G401.6 (cell line): ENCODE data around the gene WFS1.

Source experiments
- FAIRE-seq: peaks from 2 replicates; lab custom pipeline; 2012; peaks lifted over from hg19 to GRCh38; lab: Jason Lieb, UNC

The WFS1 gene, protein sequence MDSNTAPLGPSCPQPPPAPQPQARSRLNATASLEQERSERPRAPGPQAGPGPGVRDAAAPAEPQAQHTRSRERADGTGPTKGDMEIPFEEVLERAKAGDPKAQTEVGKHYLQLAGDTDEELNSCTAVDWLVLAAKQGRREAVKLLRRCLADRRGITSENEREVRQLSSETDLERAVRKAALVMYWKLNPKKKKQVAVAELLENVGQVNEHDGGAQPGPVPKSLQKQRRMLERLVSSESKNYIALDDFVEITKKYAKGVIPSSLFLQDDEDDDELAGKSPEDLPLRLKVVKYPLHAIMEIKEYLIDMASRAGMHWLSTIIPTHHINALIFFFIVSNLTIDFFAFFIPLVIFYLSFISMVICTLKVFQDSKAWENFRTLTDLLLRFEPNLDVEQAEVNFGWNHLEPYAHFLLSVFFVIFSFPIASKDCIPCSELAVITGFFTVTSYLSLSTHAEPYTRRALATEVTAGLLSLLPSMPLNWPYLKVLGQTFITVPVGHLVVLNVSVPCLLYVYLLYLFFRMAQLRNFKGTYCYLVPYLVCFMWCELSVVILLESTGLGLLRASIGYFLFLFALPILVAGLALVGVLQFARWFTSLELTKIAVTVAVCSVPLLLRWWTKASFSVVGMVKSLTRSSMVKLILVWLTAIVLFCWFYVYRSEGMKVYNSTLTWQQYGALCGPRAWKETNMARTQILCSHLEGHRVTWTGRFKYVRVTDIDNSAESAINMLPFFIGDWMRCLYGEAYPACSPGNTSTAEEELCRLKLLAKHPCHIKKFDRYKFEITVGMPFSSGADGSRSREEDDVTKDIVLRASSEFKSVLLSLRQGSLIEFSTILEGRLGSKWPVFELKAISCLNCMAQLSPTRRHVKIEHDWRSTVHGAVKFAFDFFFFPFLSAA

DNA sequence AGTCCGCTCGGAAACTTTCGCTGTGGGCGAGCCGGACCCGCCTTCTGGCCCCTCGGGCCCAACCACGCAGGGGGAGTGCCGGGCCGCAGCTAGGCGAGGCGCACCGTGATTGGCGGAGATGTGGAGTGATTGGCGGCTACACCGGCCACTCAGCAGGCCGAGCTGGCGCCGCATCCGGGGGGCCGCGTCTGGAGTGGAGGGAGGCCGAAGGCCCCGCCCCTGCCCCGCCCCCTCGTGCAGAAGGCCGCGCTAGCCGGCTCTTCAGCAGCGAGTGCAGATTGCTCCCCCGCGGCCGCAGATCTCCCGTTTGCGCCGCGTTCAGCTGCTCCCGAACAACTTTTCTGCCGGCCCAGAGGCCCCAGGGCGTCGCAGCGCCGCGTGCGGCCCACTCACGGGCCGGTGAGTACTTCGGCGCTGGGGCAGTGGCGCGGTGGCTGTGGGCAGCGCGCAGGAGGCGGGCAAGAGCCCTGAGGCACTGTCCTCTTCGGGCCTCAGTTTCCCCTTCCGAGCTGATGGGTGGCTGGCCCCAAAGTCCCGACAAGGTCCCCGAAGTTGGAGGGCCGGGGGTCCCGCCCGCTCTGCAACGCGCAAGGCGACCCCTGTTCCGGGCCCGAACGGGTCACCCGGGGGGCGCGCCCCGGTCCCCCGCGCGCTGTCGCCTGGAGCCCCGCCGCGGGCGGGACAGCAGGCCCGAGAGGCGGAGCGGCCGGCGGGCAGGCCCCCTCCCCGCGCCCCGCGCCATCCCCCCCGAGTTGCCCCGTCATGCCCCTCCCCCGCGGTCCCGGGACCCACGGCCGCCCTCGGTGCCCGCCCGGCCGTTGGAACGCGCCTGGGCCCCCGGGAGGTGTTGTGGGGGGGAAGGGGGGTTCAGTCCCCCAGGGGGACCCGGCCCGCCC lies at the start of gene WFS1:
WFS1 (plus strand) TSS at position 235 of the 896 bp plus-strand sequence. CDS start 7,606 bp downstream, outside the sequence.
- peak; percentile 94 for FAIRE-seq

DNA sequence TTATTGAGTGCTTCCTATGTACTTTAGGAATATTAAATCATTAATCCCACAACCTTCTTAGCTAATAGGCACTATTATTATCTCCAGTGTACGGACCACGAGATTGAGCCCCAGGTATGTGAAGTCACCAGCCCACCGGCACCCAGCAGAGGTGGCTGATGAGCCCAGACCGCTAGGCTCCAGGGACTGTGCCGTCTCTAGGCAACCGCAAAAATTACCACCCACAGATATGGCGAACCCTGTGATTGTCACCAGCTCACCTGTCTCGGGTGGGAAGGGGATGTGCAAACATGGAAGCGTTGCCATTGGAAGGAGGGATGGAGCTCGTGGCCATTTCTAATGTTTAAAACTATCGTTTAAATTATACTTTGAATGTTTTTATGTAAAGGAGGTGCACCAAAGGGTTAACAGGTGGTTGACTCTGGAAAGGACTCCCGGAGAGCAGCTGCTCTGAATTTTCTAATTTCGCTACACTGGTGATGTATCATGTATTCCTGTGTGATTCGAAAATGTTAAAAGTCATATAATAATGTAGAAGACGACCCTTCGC lies 48.3 kb upstream of the WFS1 start:
- no peak for FAIRE-seq

DNA sequence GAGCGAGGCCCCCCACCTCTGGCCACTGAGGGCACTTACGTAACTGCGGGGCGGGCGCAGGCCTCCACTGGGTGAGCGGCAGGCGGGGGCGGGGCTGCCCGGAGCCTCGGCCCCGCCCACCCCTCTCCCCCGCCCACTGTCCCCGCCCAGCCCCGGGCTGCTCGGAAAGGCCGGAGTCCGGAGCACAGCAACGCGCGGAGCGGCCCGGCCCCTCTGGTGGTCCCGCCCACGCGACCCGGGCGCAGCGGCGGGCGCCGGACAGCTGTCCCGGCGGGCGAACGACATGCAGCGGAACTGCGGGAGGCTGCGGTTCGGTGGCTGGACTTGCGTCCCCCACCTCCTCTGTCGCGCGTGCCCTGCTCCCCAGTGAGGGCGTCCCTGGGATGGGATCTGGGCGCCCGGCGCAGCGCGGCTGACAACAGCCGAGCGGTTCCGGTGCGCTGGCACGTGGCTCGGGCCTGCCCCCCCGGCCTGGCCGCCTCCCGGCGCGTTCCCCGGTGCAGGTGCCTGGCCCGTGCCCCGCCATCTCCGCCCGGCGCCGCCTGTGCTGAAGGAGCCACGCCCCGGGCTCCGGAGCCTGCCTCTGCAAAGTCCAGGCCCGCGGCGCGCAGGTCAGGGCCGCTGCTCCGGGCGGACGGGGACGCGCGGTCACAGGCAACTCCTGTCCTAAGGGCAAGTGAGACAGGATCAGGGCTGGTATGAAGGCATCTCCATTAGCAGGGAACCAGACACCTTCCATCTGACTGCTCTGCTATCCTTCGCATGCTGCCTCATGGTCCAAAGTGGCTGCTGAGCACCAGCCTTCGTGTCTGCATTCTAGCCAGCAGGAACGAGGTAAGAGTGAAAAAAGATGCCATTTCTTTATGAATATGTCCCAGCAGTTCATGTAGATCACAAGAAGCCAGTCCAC lies 47.5 kb upstream of the WFS1 start:
- no peak for FAIRE-seq

DNA sequence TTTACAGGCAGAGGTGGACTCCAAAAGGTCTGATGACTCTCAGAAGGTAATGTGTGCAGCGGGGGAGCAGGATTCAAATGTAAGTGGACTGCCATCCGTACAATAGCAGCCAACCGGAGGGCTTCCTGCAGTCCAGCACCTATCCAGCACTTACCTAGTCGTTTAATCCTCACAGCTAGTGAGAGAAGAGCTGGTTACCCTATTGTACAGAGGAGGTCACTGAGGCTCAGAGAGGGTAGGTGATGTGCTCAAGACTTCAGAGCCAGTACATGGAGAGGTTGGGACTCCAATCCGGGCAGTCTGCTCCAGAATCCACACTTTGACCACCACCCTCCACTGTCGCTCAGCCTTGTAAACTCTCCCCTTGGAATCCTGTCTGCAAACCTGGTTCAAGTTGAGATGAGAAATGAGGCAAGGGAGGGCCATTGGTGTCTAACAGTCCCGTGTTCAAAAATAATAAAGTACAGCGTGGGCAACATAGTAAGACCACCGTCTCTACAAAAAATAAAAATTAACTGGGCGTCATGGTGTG lies 46.8 kb upstream of the WFS1 start:
- FAIRE-seq = no peak

DNA sequence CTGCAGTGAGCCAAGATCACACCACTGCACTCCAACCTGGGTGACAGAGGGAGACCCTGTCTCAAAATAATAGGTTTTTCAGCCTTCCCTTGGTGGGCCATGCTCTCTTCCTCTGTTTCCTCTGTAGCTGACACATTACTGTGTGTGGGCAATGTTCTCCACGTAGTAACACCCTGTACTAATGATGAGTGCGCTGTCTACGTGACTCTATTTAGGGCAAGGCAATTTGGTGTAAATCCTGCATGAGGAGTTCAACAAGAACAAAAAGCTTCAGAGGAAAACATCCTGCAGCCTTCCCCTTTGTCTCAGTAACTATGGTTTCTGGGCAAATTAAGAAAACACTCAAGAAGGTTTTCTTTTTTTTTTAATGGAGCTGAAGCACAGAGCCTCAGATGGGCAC lies 44.9 kb upstream of the WFS1 start:
- FAIRE-seq = no peak

DNA sequence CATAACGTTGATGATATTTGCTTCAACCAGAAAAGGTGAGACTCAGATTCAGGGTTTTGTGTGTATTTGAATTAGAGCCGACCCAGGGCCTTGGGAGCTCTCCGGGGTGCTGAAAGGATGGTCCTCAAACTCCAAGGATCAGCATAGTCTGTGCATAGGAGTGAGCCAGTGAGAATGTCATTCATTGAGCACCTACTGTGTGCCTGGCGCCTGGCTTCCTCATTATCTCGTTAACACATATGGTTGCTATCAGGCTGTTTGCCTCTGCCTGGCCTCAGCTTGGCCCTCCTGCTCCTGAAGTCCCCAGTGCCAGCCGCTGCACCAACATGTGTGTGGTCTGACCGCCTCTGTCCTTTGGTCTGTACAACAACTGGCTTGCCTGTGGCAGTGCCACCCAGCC lies 44.2 kb upstream of the WFS1 start:
- no peak for FAIRE-seq

DNA sequence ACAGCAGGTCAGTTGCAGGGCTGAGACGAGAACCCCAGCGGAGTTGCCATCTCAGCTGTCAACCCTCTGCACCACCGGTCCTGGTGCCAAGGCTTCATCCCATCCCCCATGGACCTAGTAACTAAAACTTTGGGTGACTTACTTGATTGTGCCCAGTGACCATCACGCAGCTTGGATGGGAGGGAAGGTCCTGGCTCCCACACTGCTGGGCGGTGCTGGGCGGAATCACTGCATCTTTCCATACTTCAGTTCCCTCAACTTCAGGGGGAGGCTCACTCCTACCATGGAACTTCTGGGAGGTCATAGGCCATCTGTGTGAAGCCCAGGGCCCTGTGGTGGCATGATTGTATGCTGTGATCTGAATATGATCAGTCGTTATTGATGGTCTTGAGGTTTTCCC lies 43.1 kb upstream of the WFS1 start:
- FAIRE-seq = no peak

DNA sequence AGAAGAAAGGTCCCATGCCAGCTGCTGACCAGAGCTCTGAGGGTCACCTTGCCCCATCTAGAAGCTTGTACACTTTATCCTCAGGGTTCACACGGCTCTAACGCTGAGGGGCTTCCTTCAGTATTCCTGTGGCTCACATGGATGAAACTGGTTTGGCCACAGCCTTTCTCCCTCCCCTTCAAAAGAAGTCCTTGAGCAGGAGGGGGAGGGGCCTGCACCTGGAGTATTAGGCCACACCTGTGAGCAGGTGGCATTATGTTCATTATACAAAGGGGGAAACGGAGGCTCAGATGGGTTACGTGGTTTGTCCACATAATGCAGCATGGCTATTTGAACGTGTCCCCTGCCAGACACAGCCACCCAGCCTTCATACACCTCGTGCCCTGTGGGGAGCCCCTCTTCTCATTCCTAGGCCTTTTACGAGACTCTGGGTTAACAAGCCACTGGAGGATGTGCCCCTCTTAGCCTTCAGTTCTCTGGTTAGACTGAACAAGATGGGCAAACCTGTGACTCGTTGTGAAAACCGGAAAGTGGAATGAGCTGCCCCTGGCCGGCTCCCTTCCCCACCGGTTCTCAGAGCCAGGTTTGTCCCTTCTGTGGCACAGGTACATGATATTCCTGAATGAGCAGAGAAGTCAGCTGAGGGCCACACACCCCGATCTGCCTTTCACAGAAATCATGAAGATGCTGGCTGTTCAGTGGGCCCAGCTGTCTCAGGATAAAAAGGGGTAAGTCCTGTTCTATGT lies 42.1 kb upstream of the WFS1 start:
- no peak for FAIRE-seq

DNA sequence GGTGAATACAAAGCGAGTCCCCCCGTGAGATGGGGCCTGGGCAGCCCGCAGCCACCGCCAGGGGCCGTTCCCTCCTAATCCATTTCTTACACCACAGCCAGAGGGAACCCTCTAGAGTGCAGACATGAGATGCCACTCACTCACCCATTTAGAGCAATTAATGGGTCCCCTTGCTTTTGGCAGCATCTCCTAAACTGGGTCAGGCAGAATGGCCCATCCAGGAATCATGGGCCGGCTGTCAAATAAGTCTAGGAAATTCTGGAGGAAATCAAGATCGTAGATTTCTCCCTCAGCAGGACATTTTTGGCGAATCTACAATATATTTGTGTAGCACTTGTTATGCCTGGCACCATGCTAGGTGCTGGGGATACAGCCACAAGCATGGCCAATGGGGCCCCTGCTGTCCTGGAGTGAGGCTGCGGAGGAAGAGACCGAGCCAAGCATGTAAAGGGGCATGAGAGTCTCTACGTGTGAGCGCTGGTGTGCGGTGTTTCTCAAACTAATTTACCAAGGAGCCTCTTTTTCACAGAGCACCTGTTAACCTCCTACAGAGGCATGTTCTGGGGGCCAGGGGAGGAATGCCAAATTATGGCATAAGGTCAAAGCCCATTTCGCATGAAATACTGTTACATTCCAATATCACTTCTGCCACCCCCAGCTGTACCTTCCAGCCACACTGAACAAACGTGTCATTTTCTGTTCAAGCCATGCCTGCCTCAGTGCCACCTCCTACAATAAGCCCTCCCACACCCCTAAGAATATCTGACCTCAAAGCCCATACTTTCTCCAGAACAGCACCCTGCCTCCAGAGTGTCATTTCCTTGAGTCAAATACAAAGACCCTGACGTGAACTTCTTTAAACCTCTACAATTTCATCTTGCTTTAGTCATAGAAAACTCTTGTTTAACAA lies 41.2 kb upstream of the WFS1 start:
- no peak for FAIRE-seq

DNA sequence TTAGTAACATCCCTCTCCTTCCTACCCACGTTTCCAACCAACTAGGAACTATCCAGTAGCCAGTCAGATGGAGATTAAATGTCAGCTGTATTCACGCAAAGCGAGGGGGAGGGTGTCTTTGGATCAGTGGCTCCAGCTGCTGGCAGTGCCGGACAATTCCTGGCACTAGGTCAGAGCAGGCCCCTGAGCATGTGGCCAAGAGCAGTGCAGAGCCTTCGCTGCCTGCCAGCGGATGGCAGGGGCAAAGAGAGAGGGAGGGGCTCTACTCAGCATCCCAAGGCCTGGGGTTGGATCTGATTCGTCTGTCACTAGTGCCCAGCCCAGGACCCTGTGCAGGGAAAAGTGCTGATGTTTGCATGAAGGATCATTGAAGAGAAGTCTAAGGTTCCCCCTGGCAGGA lies 40.6 kb upstream of the WFS1 start:
- no peak for FAIRE-seq

DNA sequence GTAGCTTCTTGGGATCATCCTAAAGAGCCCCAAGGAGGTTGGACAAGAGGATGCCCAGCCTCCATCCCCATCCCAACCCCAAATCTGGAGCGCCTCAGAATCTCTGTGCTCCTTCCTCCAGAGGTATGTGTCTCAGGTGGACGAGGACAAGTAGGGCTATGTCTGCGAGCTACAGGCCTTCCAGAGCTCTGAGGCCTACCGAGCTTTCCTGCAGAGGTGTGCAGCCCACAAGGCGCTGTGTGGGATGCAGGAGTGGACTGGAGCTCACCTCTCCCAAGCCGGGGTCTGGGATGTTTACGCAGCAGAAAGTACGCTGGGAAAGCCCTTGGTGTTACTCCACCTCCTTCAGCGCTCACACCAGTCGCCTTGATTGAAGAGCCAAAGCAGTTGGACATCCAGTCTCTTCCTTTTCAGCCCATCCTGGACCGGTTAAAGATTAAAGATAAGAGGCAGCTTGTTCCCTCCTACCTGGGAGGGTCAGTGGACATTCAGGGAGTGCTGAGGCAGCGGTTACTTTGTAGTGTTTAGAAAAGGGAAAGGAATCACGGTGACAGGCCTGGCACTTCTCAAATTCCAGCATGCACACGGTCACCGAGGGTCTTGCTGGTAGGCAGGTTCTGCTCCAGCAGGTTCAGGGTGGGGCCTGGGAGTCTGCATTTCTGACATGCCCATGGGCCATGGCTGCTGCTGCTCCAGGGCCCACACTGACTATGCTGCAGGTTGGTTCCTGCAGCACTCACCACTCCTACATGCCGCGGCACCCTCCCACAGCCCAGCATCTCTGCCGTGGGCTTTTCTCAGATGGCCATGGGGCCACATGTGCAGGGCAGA lies 39.8 kb upstream of the WFS1 start:
- no peak for FAIRE-seq

DNA sequence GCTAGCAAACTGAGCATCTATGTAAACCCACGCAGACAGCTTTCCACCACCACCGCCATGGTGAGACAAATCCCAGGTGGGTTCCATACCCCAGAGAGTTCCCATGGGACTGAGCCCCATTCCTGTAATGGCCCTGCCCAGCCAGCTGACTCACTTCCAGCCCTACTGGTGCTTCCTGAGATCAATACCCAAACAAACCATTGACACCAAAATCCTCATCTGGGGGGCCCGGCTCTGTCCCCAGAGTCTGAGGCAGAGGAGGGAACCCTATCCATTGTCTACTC lies 39.2 kb upstream of the WFS1 start:
- no peak for FAIRE-seq

DNA sequence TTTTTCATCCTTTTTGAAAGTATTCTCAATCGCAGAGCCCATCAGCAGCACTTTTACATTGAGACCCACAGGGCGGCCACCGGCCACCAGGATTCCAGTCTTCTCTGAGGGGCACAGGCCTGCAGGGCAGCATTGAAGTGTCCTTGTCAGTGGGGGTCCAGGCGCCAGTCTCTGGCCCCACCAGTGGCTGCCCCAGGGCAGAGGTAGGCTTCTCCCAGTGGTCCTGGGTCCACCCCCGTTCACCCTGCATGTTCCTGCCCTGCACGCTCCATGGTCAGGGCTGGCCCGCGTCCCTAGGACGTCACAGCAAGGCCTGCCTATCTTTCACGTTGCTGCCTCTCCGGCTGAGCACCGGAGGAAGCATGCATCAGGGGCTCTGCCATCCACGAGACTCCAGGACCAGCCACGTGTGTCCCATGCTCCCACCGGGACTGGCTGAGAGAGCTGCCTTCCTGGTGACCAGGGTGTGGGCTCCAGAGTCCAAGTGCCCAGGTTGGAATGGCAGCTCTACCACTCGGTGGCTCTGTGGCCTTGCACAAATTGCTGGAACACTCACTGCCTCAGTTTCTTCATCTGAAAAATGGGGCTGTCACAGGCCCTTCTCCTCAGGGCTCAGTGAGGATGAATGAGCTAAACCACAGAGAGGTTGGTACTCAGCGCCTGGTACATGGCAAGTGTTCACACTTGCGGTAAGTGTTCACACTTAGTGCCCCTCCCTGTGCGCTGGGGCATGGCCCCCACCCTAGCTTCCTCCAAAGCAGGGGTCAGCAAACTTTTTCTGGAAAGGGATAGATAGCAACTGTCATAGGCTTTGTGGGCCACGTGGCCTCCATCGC lies 38.6 kb upstream of the WFS1 start:
- FAIRE-seq = no peak

DNA sequence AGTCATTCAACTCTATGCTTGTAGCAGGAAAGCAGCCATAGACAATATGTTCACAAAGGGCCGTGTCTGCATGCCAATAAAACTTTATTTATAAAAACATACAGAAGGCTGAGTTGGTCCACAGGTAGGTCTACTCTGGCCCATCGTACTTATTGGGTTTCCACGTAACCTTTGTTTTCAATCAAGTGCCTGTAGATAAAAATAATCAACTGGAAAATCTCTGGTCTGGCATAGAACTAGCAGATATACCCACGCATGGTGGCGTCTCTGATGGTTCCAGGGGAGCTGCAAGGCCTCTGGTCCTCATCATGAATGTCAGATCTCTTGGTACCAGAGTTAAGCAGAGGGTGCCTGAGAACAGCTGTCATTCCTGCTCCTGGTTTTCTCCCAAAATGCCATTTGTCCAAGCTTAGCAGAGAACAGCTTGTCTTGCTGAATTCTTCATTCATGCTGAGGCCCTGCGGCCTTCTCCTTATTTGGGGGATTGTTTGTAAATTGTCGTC lies 37.9 kb upstream of the WFS1 start:
- no peak for FAIRE-seq

DNA sequence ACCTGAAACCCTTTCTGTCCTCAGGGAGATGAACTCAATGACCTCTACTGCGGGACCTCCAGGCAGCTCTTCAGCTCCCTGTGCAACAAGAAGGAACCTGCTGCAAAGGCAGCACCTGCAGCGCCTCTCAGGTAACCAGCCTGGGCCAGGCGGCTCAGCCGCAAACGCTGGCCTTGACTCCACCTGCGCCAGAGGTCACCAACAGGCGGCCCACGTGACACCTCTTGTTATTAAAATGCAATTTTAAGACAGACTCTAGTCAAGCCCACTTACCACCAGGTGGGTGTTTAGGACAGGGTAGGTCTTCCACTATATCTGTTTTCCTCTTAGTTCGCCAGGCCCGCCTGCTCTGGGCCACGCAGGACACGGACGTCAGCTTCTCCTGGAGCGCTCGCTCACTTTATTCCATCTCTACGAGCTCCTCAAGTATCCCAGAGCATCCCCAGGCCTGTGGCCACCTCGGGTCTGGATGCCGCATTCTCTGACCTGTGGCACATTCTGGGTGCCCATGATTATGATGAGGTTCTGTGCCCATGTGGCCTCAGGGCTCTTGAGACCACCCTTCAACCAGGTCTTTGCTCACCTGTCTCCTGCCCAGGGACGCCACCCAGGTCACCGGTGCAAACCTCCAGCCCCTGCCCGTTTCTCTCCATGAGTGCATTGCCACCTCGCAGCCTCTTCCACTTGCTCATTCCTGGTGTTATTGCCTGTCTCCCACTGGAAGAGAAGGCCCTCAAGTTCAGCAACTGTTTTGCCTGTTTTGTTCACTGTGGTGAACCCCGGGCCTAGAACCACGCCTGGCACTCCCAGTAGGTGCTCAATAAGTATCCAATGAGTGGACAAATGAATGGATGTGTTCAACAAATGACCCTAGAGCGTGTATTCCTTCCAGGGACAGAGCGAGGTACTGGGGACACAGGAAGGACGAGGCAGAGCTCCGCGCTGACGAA lies 36.5 kb upstream of the WFS1 start:
- FAIRE-seq = no peak

DNA sequence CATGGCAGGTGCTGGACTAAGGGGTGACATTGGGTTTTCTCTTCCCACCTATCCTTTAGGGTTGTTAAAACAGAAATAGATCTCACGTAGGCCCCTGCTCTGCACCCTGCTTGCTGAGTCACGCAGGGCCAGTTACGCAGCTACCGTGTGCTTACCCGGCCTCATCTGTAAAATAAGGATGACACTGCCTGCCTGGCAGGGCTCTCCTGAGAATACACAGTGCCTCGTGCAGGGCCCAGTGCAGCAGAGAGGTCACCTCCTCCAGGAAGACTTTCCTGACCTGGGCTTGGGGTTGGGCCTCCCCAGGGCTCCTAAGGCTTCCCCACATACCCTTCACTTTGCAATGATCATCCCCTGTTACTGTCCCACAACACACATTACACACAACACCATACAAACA lies 35.7 kb upstream of the WFS1 start:
- FAIRE-seq = no peak
